OCI-LY7 (cell line): ENCODE results near the gene RNF114. TPM values are rescaled to one million over a fixed set of nuclear protein-coding genes. Genes with fewer than 3 reads are reported as not detected.
"Not testable (repeated sequence)": the region's sequence is repeated elsewhere in the genome, so short reads cannot be mapped to it uniquely, and the experiment has no call there.

Experiments used
- BruUV-seq: library from RNA; stranded (reverse); fragments of 400-500 nt; replicated peaks from 2 replicates; lab custom pipeline; 2021; lab: Mats Ljungman, UMichigan
- CTCF ChIA-PET: fragments of 300-600 bp; sonication (Branson Sonifier 250); formaldehyde crosslinking; loops from one replicate; lab custom pipeline; 2022; ENCODE audit warnings: antibody characterized with exemption; ENCODE audit not compliant: unreplicated experiment; lab: Charles Lee
- POLR2A ChIA-PET: fragments of 300-600 bp; sonication (Branson Sonifier 250); formaldehyde crosslinking; loops from one replicate; lab custom pipeline; 2022; ENCODE audit warnings: antibody characterized with exemption; lab: Charles Lee
- DNase-seq: peaks from one replicate; pipeline ENCODE4 v3.0.0-alpha.2; 2015; ENCODE audit warnings: low spot score
- H2AFZ ChIP-seq: fragments of 200-600 bp; sonication (generic), shearing (Covaris generic); 2 replicates; pipeline ENCODE4 v1.6.1; 2014; ENCODE audit warnings: mild to moderate bottlenecking, antibody characterized with exemption, low read length, moderate library complexity
- H3K27ac ChIP-seq: fragments of 200-600 bp; sonication (generic); 2 replicates; pipeline ENCODE4 v1.5.1; 2014; ENCODE audit warnings: mixed run types, low read depth, mild to moderate bottlenecking, moderate library complexity, low read length, inconsistent platforms; ENCODE audit not compliant: poor library complexity, severe bottlenecking
- H3K36me3 ChIP-seq: fragments of 200-600 bp; sonication (generic); 2 replicates; pipeline ENCODE4 v1.6.1; 2014; ENCODE audit warnings: mild to moderate bottlenecking, antibody characterized with exemption, low read length, moderate library complexity, mixed read lengths; ENCODE audit not compliant: insufficient read depth
- H3K4me1 ChIP-seq: fragments of 200-600 bp; sonication (generic); 2 replicates; pipeline ENCODE4 v1.5.1; 2014; ENCODE audit warnings: mild to moderate bottlenecking, low read length; ENCODE audit not compliant: insufficient read depth, poor library complexity, severe bottlenecking
- H3K4me2 ChIP-seq: fragments of 200-600 bp; sonication (generic); 2 replicates; pipeline ENCODE4 v1.6.1; 2014; ENCODE audit warnings: mild to moderate bottlenecking, low read length
- H3K4me3 ChIP-seq: fragments of 200-600 bp; sonication (generic); 2 replicates; pipeline ENCODE4 v1.5.1; 2014; ENCODE audit warnings: mild to moderate bottlenecking, low read depth, low read length; ENCODE audit not compliant: poor library complexity, severe bottlenecking
- H3K79me2 ChIP-seq: fragments of 200-600 bp; sonication (generic); 2 replicates; pipeline ENCODE4 v1.6.1; 2016; ENCODE audit warnings: low read depth, mild to moderate bottlenecking, low read length, moderate library complexity, mixed read lengths; ENCODE audit not compliant: insufficient read depth
- H3K9me2 ChIP-seq: fragments of 200-600 bp; sonication (generic); 2 replicates; pipeline ENCODE4 v1.6.1; 2016; ENCODE audit warnings: mild to moderate bottlenecking, low read length, mixed read lengths; ENCODE audit not compliant: insufficient read depth
- H3K9me3 ChIP-seq: fragments of 200-600 bp; sonication (generic); 2 replicates; pipeline ENCODE4 v1.6.1; 2014; ENCODE audit warnings: mild to moderate bottlenecking, mixed run types, low read length, mixed read lengths
- H4K20me1 ChIP-seq: fragments of 200-600 bp; sonication (generic); 2 replicates; pipeline ENCODE4 v1.6.1; 2014; ENCODE audit warnings: mild to moderate bottlenecking, antibody characterized with exemption, low read length, moderate library complexity, mixed read lengths; ENCODE audit not compliant: insufficient read depth
- CTCF ChIP-seq: fragments of 200-600 bp; sonication (generic); conservative IDR thresholded peaks from 2 replicates; pipeline ENCODE4 v1.5.1; 2014; ENCODE audit warnings: mild to moderate bottlenecking, antibody characterized with exemption, low read length, moderate library complexity, mixed read lengths
- EZH2phosphoT487 ChIP-seq: fragments of 200-600 bp; sonication (generic); IDR thresholded peaks from 2 replicates; pipeline ENCODE4 v1.6.1; 2018; ENCODE audit warnings: low read depth, borderline replicate concordance, mild to moderate bottlenecking, mixed run types, antibody characterized with exemption, low read length, moderate library complexity, mixed read lengths
- intact Hi-C: fragments of 100-400 bp; cut with micrococcal nuclease; formaldehyde crosslinking; loops from one replicate; pipeline ENCODE4 v1.10.0; 2022; ENCODE audit not compliant: unreplicated experiment
- total RNA-seq, 2 experiments: library from RNA; depleted of rRNA in 1 of 2; stranded (reverse); fragments of >200 nt in 1 of 2; shearing (Covaris generic) in 1 of 2; gene quantifications; 2 replicates each; pipeline ENCODE4 v1.2.3, GENCODE V29; 2014 to 2022

RNF114 gene
- total RNA-seq, 2 experiments from 2014 or later = 48.4 to 62.4 TPM

DNA sequence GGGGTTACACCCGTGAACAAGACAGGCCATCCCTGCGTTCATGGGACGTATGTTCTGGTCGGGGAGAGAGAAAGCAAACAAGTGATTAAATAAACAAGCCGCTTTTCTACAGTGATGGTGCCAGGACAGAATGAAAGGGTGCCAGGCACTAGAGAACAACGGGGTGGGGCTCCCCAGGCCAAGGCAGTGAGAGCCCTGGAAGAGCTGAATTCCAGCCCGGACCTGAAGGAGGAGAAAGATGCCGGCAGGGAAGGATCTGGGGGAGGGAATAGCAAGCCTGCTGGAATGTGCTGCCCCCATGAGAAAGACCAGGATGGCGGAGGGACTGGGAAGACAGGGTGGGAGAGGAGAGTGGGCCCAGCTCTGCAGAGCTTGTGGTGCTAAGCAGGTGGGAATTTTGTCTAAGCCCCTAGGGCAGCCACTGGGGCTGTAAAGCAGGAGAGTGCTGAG is 54.1 kb downstream of the RNF114 start:
- ChIA-PET POLR2A (no interaction called here), CTCF (no interaction called here)
- H3K79me2 ChIP-seq = no peaks in the 10 kb centered on the region
- peaks cover 15% of the 10 kb centered on the region for H3K4me1 ChIP-seq
- BruUV-seq = no TSS peak
- no peak for DNase-seq
- no peak overlapping the region for H2AFZ ChIP-seq
- no peaks in the 10 kb centered on the region for H3K9me3 ChIP-seq
- no peaks in the 10 kb centered on the region for H4K20me1 ChIP-seq
- no peak overlapping the region for H3K27ac ChIP-seq
- H3K9me2 ChIP-seq = no peaks in the 10 kb centered on the region
- H3K4me3 ChIP-seq = no peak overlapping the region
- intact Hi-C loops = no loop called here
- no peak overlapping the region for H3K4me2 ChIP-seq
- no peaks in the 10 kb centered on the region for H3K36me3 ChIP-seq
- TF ChIP-seq EZH2phosphoT487 (no peak), CTCF (no peak)

DNA sequence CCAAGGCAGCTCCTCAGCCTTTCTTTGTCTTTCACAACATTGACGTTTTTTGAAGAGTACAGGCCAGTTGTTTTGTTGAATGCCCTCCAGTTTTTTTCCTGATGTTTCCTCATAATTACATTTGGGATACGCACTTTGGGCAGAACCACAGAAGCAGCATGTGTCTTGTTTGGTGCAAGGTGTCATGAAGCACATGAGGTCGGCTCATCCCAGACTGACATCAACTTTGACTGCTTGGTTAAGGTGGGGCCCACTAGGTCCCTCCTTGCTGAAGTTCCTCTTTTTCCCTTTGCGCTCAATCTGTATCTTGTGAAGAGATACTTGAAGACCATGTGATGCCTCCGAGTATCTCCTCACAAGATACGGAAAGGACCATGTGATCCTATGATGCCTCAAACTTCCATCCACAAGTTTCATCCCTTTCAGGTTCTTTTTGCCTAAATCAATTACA is 57.1 kb downstream of the RNF114 start:
- Histone ChIP-seq H3K9me2 (no peaks in the 10 kb centered on the region), H3K79me2 (no peaks in the 10 kb centered on the region), H3K36me3 (no peaks in the 10 kb centered on the region), H3K9me3 (no peaks in the 10 kb centered on the region), H4K20me1 (no peaks in the 10 kb centered on the region), H3K27ac (no peak overlapping the region), H2AFZ (peak overlapping the region; percentile 39; the same call in 1 of the 2 replicates), H3K4me3 (no peak overlapping the region), H3K4me1 (peaks cover 24% of the 10 kb centered on the region), H3K4me2 (peak overlapping the region; percentile 1; the same call in 1 of the 2 replicates)
- peak; percentile 65 for DNase-seq
- CTCF ChIA-PET = no interaction called here
- no peak for TF ChIP-seq CTCF
- no peak for TF ChIP-seq EZH2phosphoT487
- POLR2A ChIA-PET = interaction anchor here (0.7 to 0.9 kb wide), 2 partner anchors 75 to 77 kb away, joined by 3 to 6 read pairs; no protein-coding TSS in a partner anchor
- intact Hi-C loops = no loop called here
- no TSS peak for BruUV-seq

DNA sequence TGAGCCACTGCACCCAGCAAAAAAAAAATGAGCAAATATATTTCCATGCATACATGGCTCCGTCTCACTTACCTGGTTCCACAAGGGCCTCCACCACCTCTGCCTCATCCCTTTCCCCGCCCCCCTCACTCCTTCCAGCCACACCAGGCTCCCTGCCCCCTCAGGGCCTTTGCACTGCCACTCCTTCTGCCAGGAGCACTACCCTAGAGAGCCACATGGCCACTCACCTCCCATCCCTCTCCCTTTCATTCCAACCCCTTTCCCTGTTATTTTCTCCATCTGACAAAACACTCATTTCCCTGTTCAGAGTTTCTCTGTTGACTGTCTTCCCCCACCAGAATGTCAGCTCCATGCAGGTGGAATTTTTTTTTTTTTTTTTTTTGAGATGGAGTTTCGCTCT is 59.4 kb downstream of the RNF114 start:
- POLR2A ChIA-PET = no interaction called here
- no TSS peak for BruUV-seq
- H3K9me2 ChIP-seq = no peaks in the 10 kb centered on the region
- no peak overlapping the region for H3K27ac ChIP-seq
- H3K4me2 ChIP-seq = no peak overlapping the region
- no peaks in the 10 kb centered on the region for H3K36me3 ChIP-seq
- CTCF ChIA-PET = no interaction called here
- DNase-seq = no peak
- peaks cover 38% of the 10 kb centered on the region for H3K4me1 ChIP-seq
- no peaks in the 10 kb centered on the region for H3K79me2 ChIP-seq
- H3K9me3 ChIP-seq = no peaks in the 10 kb centered on the region
- TF ChIP-seq CTCF = no peak
- TF ChIP-seq EZH2phosphoT487 = no peak
- no peak overlapping the region for H2AFZ ChIP-seq
- intact Hi-C loops = no loop called here
- no peak overlapping the region for H3K4me3 ChIP-seq
- no peaks in the 10 kb centered on the region for H4K20me1 ChIP-seq

- H3K4me3 ChIP-seq, intact Hi-C loops, H3K9me2 ChIP-seq, H4K20me1 ChIP-seq, H3K9me3 ChIP-seq, H3K79me2 ChIP-seq, H3K27ac ChIP-seq, CTCF ChIA-PET, BruUV-seq, H3K36me3 ChIP-seq, DNase-seq: not testable (repeated sequence)
- Histone ChIP-seq H3K4me1 (peaks cover 33% of the 10 kb centered on the region), H3K4me2 (peak overlapping the region; percentile 25; the same call in 1 of the 2 replicates), H2AFZ (peak overlapping the region; percentile 26; the same call in 1 of the 2 replicates)
- POLR2A ChIA-PET = interaction anchor here (0.6 to 2.3 kb wide), 6 partner anchors 14 to 346 kb away, joined by 3 to 16 read pairs (median 4); no protein-coding TSS in a partner anchor
Observed at GRCh38 chr20:49998478-49999188, 62.4 kb downstream of the RNF114 start.
